HG02588 (cell line): ENCODE results near the gene SNF8.

Source experiments
- ATAC-seq: cut with Tn5 transposase; IDR thresholded peaks from one replicate; pipeline ENCODE4 v1.9.1; 2021; ENCODE audit warnings: mild to moderate bottlenecking, moderate library complexity; ENCODE audit not compliant: unreplicated experiment

SNF8 gene

GRCh38 chr17:48893646-48894508 lies 50.8 kb downstream of the SNF8 start:
- ATAC-seq: no peak

GRCh38 chr17:48892940-48893645 lies 51.5 kb downstream of the SNF8 start:
- ATAC-seq: no peak

- ATAC-seq: no peak
Measured at GRCh38 chr17:48890086-48890485, 54.6 kb downstream of the SNF8 start.

- no peak for ATAC-seq
Measured at GRCh38 chr17:48883171-48883570, 61.5 kb downstream of the SNF8 start.

GRCh38 chr17:48882272-48882671 lies 62.4 kb downstream of the SNF8 start:
- ATAC-seq: no peak
